Glutamatergic neuron (in vitro differentiated cells): ENCODE data around the gene MRPL43. TPM values are rescaled to one million over a fixed set of nuclear protein-coding genes. Genes with fewer than 3 reads are reported as not detected.

ENCODE experiments used
- DNase-seq: peaks from one replicate; pipeline ENCODE4 v3.0.0; 2022
- H3K27ac Mint-ChIP-seq: one replicate; pipeline ENCODE4 v1.8.0; 2020; ENCODE audit warnings: mild to moderate bottlenecking, mixed read lengths, inconsistent platforms; ENCODE audit not compliant: unreplicated experiment
- H3K27me3 Mint-ChIP-seq: one replicate; pipeline ENCODE4 v1.8.0; 2020; ENCODE audit warnings: mild to moderate bottlenecking, moderate library complexity, mixed read lengths, inconsistent platforms; ENCODE audit not compliant: unreplicated experiment
- H3K36me3 Mint-ChIP-seq: one replicate; pipeline ENCODE4 v1.8.0; 2020; ENCODE audit warnings: mild to moderate bottlenecking, mixed read lengths, inconsistent platforms; ENCODE audit not compliant: unreplicated experiment
- H3K4me1 Mint-ChIP-seq: one replicate; pipeline ENCODE4 v1.8.0; 2020; ENCODE audit warnings: mild to moderate bottlenecking, low read depth, mixed read lengths, inconsistent platforms; ENCODE audit not compliant: unreplicated experiment
- H3K4me3 Mint-ChIP-seq: one replicate; pipeline ENCODE4 v1.8.0; 2020; ENCODE audit warnings: mild to moderate bottlenecking, mixed read lengths, inconsistent platforms; ENCODE audit not compliant: unreplicated experiment
- H3K9me3 Mint-ChIP-seq: one replicate; pipeline ENCODE4 v1.8.0; 2020; ENCODE audit warnings: mild to moderate bottlenecking, moderate library complexity, mixed read lengths, inconsistent platforms; ENCODE audit not compliant: unreplicated experiment
- CTCF ChIP-seq: fragments of 200-600 bp; sonication (generic); IDR thresholded peaks from one replicate; pipeline ENCODE4 v1.5.0; 2021; ENCODE audit not compliant: partially characterized antibody, unreplicated experiment
- total RNA-seq: library from RNA; stranded (reverse); fragmentation: NEBNext Ultra II Directional; extraction: Animal tissue kit (Norgen Biotek cat#: 25700); gene quantifications from one replicate; pipeline ENCODE4 v1.2.1, GENCODE V29; 2021; ENCODE audit not compliant: unreplicated experiment

The MRPL43 gene
- total RNA-seq, 1 donor from 2014 or later, result 58.2 TPM

GRCh38 chr10:101010329-101010728 is 23.0 kb upstream of the MRPL43 start:
- H3K4me1 Mint-ChIP-seq, result peaks cover 16% of the 10 kb centered on the region
- H3K27ac Mint-ChIP-seq, result no peak overlapping the region
- H3K36me3 Mint-ChIP-seq, result no peaks in the 10 kb centered on the region
- no peak overlapping the region for H3K4me3 Mint-ChIP-seq
- H3K9me3 Mint-ChIP-seq, result peaks cover 12% of the 10 kb centered on the region
- H3K27me3 Mint-ChIP-seq, result peaks cover 9% of the 10 kb centered on the region
- DNase-seq, result no peak
- TF ChIP-seq CTCF, result no peak

GRCh38 chr10:101008823-101009423 is 21.6 kb upstream of the MRPL43 start:
- no peak overlapping the region for H3K27ac Mint-ChIP-seq

GRCh38 chr10:101007915-101008822 is 20.9 kb upstream of the MRPL43 start:
- Mint-ChIP-seq H3K9me3 (peaks cover 5% of the 10 kb centered on the region), H3K27me3 (peaks cover 2% of the 10 kb centered on the region), H3K27ac (no peak overlapping the region), H3K36me3 (no peaks in the 10 kb centered on the region), H3K4me3 (no peak overlapping the region), H3K4me1 (peaks cover 9% of the 10 kb centered on the region)
- DNase-seq, result no peak
- no peak for TF ChIP-seq CTCF

More at GRCh38 chr10:101008823-101009423, 21.6 kb upstream of the MRPL43 start:
- Mint-ChIP-seq H3K27me3 (peaks cover 2% of the 10 kb centered on the region), H3K9me3 (peaks cover 10% of the 10 kb centered on the region), H3K36me3 (no peaks in the 10 kb centered on the region), H3K4me3 (no peak overlapping the region), H3K4me1 (peaks cover 14% of the 10 kb centered on the region)
- TF ChIP-seq CTCF, result no peak
- DNase-seq, result no peak

- no peaks in the 10 kb centered on the region for H3K27me3 Mint-ChIP-seq
- no peak overlapping the region for H3K27ac Mint-ChIP-seq
- H3K9me3 Mint-ChIP-seq, result peaks cover 3% of the 10 kb centered on the region
- peaks cover 4% of the 10 kb centered on the region for H3K4me1 Mint-ChIP-seq
- H3K4me3 Mint-ChIP-seq, result no peak overlapping the region
- TF ChIP-seq CTCF, result no peak
- no peaks in the 10 kb centered on the region for H3K36me3 Mint-ChIP-seq
- DNase-seq, result no peak
Measured at GRCh38 chr10:101007099-101007711, 19.9 kb upstream of the MRPL43 start.
